IMR-90 (cell line): ENCODE measurements around the gene NLGN1. TPM values are rescaled to one million over a fixed set of nuclear protein-coding genes. Genes with fewer than 3 reads are reported as not detected.

Experiments used
- ATAC-seq: fragments of 200-7000 bp; cut with Tn5 transposase; 2 replicates; pipeline ENCODE4 v1.9.1; 2020; ENCODE audit warnings: low read depth, mild to moderate bottlenecking, moderate library complexity
- BruUV-seq: library from RNA; stranded (reverse); fragments of 400-500 nt; replicated peaks from 2 replicates; lab custom pipeline; 2021; lab: Mats Ljungman, UMichigan
- CTCF ChIA-PET: fragments of 300-600 bp; formaldehyde crosslinking; extraction: SDS; loops from one replicate; lab custom pipeline; 2021; ENCODE audit warnings: antibody characterized with exemption; lab: Yijun Ruan, JAX
- POLR2A ChIA-PET: fragments of 300-600 bp; sonication (Branson Sonifier 250); formaldehyde crosslinking; loops from one replicate; lab custom pipeline; 2022; ENCODE audit warnings: antibody characterized with exemption; ENCODE audit not compliant: unreplicated experiment; lab: Charles Lee
- DNase-seq: peaks from one replicate; pipeline ENCODE4 v3.0.0; 2013
- H2AFZ ChIP-seq: replicated peaks from 2 replicates; pipeline ENCODE3; 2013; ENCODE audit warnings: low read length, mild to moderate bottlenecking; ENCODE audit not compliant: poor library complexity
- H2AK5ac ChIP-seq: 2 replicates; pipeline ENCODE4 v1.6.1; 2013; ENCODE audit warnings: low read depth, low read length, inconsistent platforms
- H2AK9ac ChIP-seq: replicated peaks from 2 replicates; pipeline ENCODE3; 2013; ENCODE audit warnings: mild to moderate bottlenecking, low read depth, low read length, moderate library complexity; ENCODE audit not compliant: poor library complexity
- H2BK120ac ChIP-seq: 2 replicates; pipeline ENCODE4 v1.6.1; 2013; ENCODE audit warnings: low read depth, low read length, inconsistent platforms
- H2BK15ac ChIP-seq: 3 replicates; pipeline ENCODE4 v1.6.1; 2013; ENCODE audit warnings: low read depth, low read length, inconsistent platforms
- H2BK20ac ChIP-seq: 2 replicates; pipeline ENCODE4 v1.6.1; 2013; ENCODE audit warnings: low read depth, mild to moderate bottlenecking, inconsistent platforms, low read length, moderate library complexity
- H2BK5ac ChIP-seq: 2 replicates; pipeline ENCODE4 v1.6.1; 2013; ENCODE audit warnings: mild to moderate bottlenecking, low read depth, low read length, inconsistent platforms; ENCODE audit not compliant: poor library complexity, severe bottlenecking
- H3K14ac ChIP-seq: replicated peaks from 2 replicates; pipeline ENCODE4 v1.6.1; 2013; ENCODE audit warnings: low read depth, low read length, inconsistent platforms
- H3K18ac ChIP-seq: 2 replicates; pipeline ENCODE4 v1.6.1; 2013; ENCODE audit warnings: low read depth, low read length, control low read depth
- H3K23ac ChIP-seq: 2 replicates; pipeline ENCODE4 v1.6.1; 2013; ENCODE audit warnings: low read depth, low read length, inconsistent platforms
- H3K27ac ChIP-seq: 2 replicates; pipeline ENCODE4 v1.5.1; 2013; ENCODE audit warnings: mild to moderate bottlenecking, control low read depth, low read length; ENCODE audit not compliant: insufficient read depth
- H3K27me3 ChIP-seq: 2 replicates; pipeline ENCODE4 v1.6.1; 2013; ENCODE audit warnings: low read length; ENCODE audit not compliant: control insufficient read depth, insufficient read depth
- H3K36me3 ChIP-seq: 2 replicates; pipeline ENCODE4 v1.6.1; 2013; ENCODE audit warnings: low read length, mixed read lengths; ENCODE audit not compliant: control insufficient read depth, insufficient read depth
- H3K4ac ChIP-seq: 2 replicates; pipeline ENCODE4 v1.6.1; 2013; ENCODE audit warnings: low read depth, low read length, inconsistent platforms
- H3K4me1 ChIP-seq: 2 replicates; pipeline ENCODE4 v1.6.1; 2013; ENCODE audit warnings: low read length, mixed read lengths; ENCODE audit not compliant: control insufficient read depth, insufficient read depth
- H3K4me2 ChIP-seq: 2 replicates; pipeline ENCODE4 v1.6.1; 2013; ENCODE audit warnings: low read depth, mild to moderate bottlenecking, control low read depth, low read length, moderate library complexity
- H3K4me3 ChIP-seq: 2 replicates; pipeline ENCODE4 v1.5.1; 2013; ENCODE audit warnings: low read depth, mild to moderate bottlenecking, control low read depth, low read length, moderate library complexity; ENCODE audit not compliant: insufficient read depth
- H3K56ac ChIP-seq: 2 replicates; pipeline ENCODE4 v1.6.1; 2013; ENCODE audit warnings: low read length, inconsistent platforms; ENCODE audit not compliant: insufficient read depth; ENCODE audit errors: extremely low read depth
- H3K79me1 ChIP-seq, 2 experiments: 2 replicates each; pipeline ENCODE4 v1.6.1; 2013; ENCODE audit warnings: low read length in 2 of 2, inconsistent platforms in 1 of 2, low read depth in 1 of 2
- H3K9ac ChIP-seq: 2 replicates; pipeline ENCODE4 v1.6.1; 2013; ENCODE audit warnings: low read depth, low read length, control low read depth
- H3K9me1 ChIP-seq: 2 replicates; pipeline ENCODE4 v1.6.1; 2013; ENCODE audit warnings: low read length, inconsistent platforms; ENCODE audit not compliant: insufficient read depth
- H3K9me3 ChIP-seq: 2 replicates; pipeline ENCODE4 v1.6.1; 2013; ENCODE audit warnings: low read length; ENCODE audit not compliant: control insufficient read depth, insufficient read depth
- H4K20me1 ChIP-seq: 2 replicates; pipeline ENCODE4 v1.6.1; 2013; ENCODE audit warnings: low read length, inconsistent platforms; ENCODE audit not compliant: insufficient read depth
- H4K5ac ChIP-seq: 2 replicates; pipeline ENCODE4 v1.6.1; 2013; ENCODE audit warnings: mild to moderate bottlenecking, low read depth, low read length, control low read depth
- H4K8ac ChIP-seq, 2 experiments: 2 replicates each; pipeline ENCODE4 v1.6.1; 2013; ENCODE audit warnings: low read depth in 2 of 2, low read length in 2 of 2, control low read depth in 1 of 2, inconsistent platforms in 1 of 2
- H4K91ac ChIP-seq: 2 replicates; pipeline ENCODE4 v1.6.1; 2013; ENCODE audit warnings: low read depth, low read length, inconsistent platforms; ENCODE audit not compliant: insufficient read depth
- CHD1 ChIP-seq: IDR thresholded peaks from 2 replicates; pipeline ENCODE4 v1.6.1; 2012; ENCODE audit warnings: low read depth, low read length, improper control_type of control experiment
- MAFK ChIP-seq: IDR thresholded peaks from 2 replicates; pipeline ENCODE4 v1.6.1; 2012; ENCODE audit warnings: low read depth, low read length, improper control_type of control experiment
- SMC3 ChIP-seq: fragments of 150-350 bp; IDR thresholded peaks from 2 replicates; pipeline ENCODE4 v1.6.1; 2016; ENCODE audit warnings: low read depth, mild to moderate bottlenecking, antibody characterized with exemption, low read length, moderate library complexity
- WGBS, 2 experiments: methylation state at CpG; one replicate each; pipeline versions ENCODE4 v1.1.5 to v1.1.7; 2013; ENCODE audit warnings: missing lambda C conversion rate in 2 of 2; ENCODE audit not compliant: insufficient read length in 1 of 2; ENCODE audit errors: extremely low coverage in 2 of 2; 5-methylcytosine and 5-hydroxymethylcytosine counted together
- dilution Hi-C: fragments of 300-500 bp; cut with HindIII; formaldehyde crosslinking; loops from one replicate; pipeline ENCODE4 v1.14.3; 2018; ENCODE audit warnings: low sequenced_read_pairs; ENCODE audit not compliant: unreplicated experiment
- in situ Hi-C: fragments of 300-500 bp; cut with MboI; formaldehyde crosslinking; loops from 3 replicates; pipeline ENCODE4 v1.14.3; 2019; ENCODE audit warnings: low sequenced_read_pairs, inconsistent platforms, mixed read lengths
- intact Hi-C: fragments of 100-400 bp; cut with micrococcal nuclease; formaldehyde crosslinking; loops from 2 replicates; pipeline ENCODE4 v1.10.0; 2022
- polyA plus RNA-seq, 3 experiments: library from polyadenylated mRNA; depleted of rRNA; stranded (reverse); fragments of >200 nt; gene quantifications; 2 replicates each; pipeline ENCODE4 v1.2.3, GENCODE V29; 2012; ENCODE audit warnings: low replicate concordance in 1 of 3
- total RNA-seq: library from RNA; depleted of rRNA; stranded (reverse); fragments of >200 nt; gene quantifications from 2 replicates; pipeline ENCODE4 v1.2.3, GENCODE V29; 2012

The NLGN1 gene
- total and polyA plus RNA-seq, 2 of the 4 experiments (the other 2 are of a cell fraction) = 1.8 to 12.5 TPM

DNA sequence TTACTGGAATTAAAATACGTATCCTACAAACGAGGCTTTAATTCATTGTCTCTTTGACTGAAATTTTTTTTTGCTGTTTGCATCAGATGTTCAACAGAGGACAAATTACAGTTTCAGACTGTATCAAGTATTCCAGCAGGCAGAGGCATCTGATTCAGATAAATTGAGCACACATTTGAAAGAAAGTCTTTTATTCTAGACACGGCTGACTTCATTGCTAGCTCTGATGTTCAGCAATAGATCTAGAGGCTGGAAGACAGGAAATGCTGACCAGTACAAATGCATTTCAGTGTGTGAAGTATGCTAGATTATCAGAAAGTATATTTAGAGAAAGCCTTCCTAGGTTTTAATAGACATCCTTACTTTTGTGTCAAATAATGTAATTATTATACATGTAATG is 472.2 kb downstream of the NLGN1 start:
- Histone ChIP-seq H3K27me3 (no peaks in the 10 kb centered on the region), H2BK15ac (no peak overlapping the region), H2AK9ac (no peak overlapping the region), H3K9ac (no peak overlapping the region), H3K23ac (no peak overlapping the region), H3K4me3 (no peak overlapping the region), H3K56ac (no peak overlapping the region), H2BK5ac (no peak overlapping the region), H2AK5ac (no peak overlapping the region), H4K8ac (no peak overlapping the region), H3K9me1 (no peaks in the 10 kb centered on the region), H2BK20ac (no peak overlapping the region), H4K5ac (no peak overlapping the region), H3K9me3 (no peaks in the 10 kb centered on the region), H3K18ac (no peak overlapping the region), H2AFZ (no peak overlapping the region), H3K4me2 (no peak overlapping the region), H3K27ac (no peak overlapping the region), H4K91ac (no peak overlapping the region), H3K4me1 (no peaks in the 10 kb centered on the region), H3K36me3 (no peaks in the 10 kb centered on the region), H3K4ac (no peak overlapping the region), H3K79me1 (no peaks in the 10 kb centered on the region), H4K20me1 (no peaks in the 10 kb centered on the region), H3K14ac (no peak overlapping the region), H2BK120ac (no peak overlapping the region)
- intact Hi-C loops = no loop called here
- in situ Hi-C loops = no loop called here
- POLR2A ChIA-PET = no interaction called here
- no peak for ATAC-seq
- no TSS peak for BruUV-seq
- dilution Hi-C loops = no loop called here
- whole genome bisulfite sequencing, 2 experiments = no CpG with 5 or more reads among the region's 3 CpGs
- TF ChIP-seq CHD1 (no peak), MAFK (0 out of 2 replicates have a peak, but pooled peaks have one; percentile 24), SMC3 (no peak)
- DNase-seq = no peak
- CTCF ChIA-PET = no interaction called here
